GM19099 (cell line): ENCODE data around the gene TNFRSF21.

ENCODE experiments used
- POLR2A ChIP-seq: IDR thresholded peaks from 3 replicates; pipeline ENCODE4 v1.6.1; 2011; ENCODE audit warnings: low read depth; ENCODE audit not compliant: insufficient read length; ENCODE audit errors: extremely low read depth

The TNFRSF21 gene

GRCh38 chr6:47303342-47303741 is 6.4 kb downstream of the TNFRSF21 start:
- no peak for TF ChIP-seq POLR2A

- no peak for TF ChIP-seq POLR2A
Measured at GRCh38 chr6:47302043-47302442, 7.7 kb downstream of the TNFRSF21 start.

GRCh38 chr6:47301441-47301840 is 8.3 kb downstream of the TNFRSF21 start:
- TF ChIP-seq POLR2A = no peak

- TF ChIP-seq POLR2A = no peak
Measured at GRCh38 chr6:47300417-47300816, 9.3 kb downstream of the TNFRSF21 start.

- TF ChIP-seq POLR2A = no peak
Measured at GRCh38 chr6:47299965-47300364, 9.7 kb downstream of the TNFRSF21 start.

GRCh38 chr6:47298475-47298874 is 11.2 kb downstream of the TNFRSF21 start:
- no peak for TF ChIP-seq POLR2A

- no peak for TF ChIP-seq POLR2A
Measured at GRCh38 chr6:47294990-47295389, 14.7 kb downstream of the TNFRSF21 start.

GRCh38 chr6:47292944-47293343 is 16.8 kb downstream of the TNFRSF21 start:
- TF ChIP-seq POLR2A = no peak

GRCh38 chr6:47292027-47292426 is 17.7 kb downstream of the TNFRSF21 start:
- no peak for TF ChIP-seq POLR2A

- no peak for TF ChIP-seq POLR2A
Measured at GRCh38 chr6:47290124-47290834, 19.4 kb downstream of the TNFRSF21 start.

- TF ChIP-seq POLR2A = no peak
Measured at GRCh38 chr6:47288267-47289090, 21.2 kb downstream of the TNFRSF21 start.

GRCh38 chr6:47286301-47286700 is 23.4 kb downstream of the TNFRSF21 start:
- no peak for TF ChIP-seq POLR2A

GRCh38 chr6:47283993-47284392 is 25.7 kb downstream of the TNFRSF21 start:
- no peak for TF ChIP-seq POLR2A

GRCh38 chr6:47278545-47278944 is 31.2 kb downstream of the TNFRSF21 start:
- TF ChIP-seq POLR2A = no peak

- no peak for TF ChIP-seq POLR2A
Measured at GRCh38 chr6:47277702-47278101, 32.0 kb downstream of the TNFRSF21 start.

- TF ChIP-seq POLR2A = no peak
Measured at GRCh38 chr6:47276377-47276776, 33.3 kb downstream of the TNFRSF21 start.
